DND-41 (cell line): ENCODE results near the gene DLGAP1.

ENCODE experiments used
- ATAC-seq: fragments of 200-7000 bp; cut with Tn5 transposase; 3 replicates; pipeline ENCODE4 v1.9.1; 2021; ENCODE audit warnings: low read depth; ENCODE audit not compliant: insufficient read depth
- DNase-seq: peaks from one replicate; pipeline ENCODE4 v3.0.0-alpha.2; 2020
- H2AFZ ChIP-seq: 2 replicates; pipeline ENCODE4 v1.6.0; 2012; ENCODE audit warnings: low read depth, low read length
- H3K27ac ChIP-seq: 2 replicates; pipeline ENCODE4 v1.5.1; 2012; ENCODE audit warnings: low read length, inconsistent platforms
- H3K27me3 ChIP-seq: fragments of 200-600 bp; sonication (generic); 2 replicates; pipeline ENCODE4 v1.6.0; 2012; ENCODE audit warnings: low read length, mild to moderate bottlenecking, inconsistent platforms; ENCODE audit not compliant: insufficient read depth, poor library complexity
- H3K36me3 ChIP-seq: 2 replicates; pipeline ENCODE4 v1.5.1; 2012; ENCODE audit warnings: low read length, inconsistent platforms; ENCODE audit not compliant: insufficient read depth
- H3K4me1 ChIP-seq: 2 replicates; pipeline ENCODE4 v1.5.1; 2012; ENCODE audit warnings: mild to moderate bottlenecking, low read length; ENCODE audit not compliant: insufficient read depth
- H3K4me2 ChIP-seq: 2 replicates; pipeline ENCODE4 v1.6.0; 2012; ENCODE audit warnings: mild to moderate bottlenecking, moderate library complexity, low read length, inconsistent platforms; ENCODE audit not compliant: insufficient read depth
- H3K4me3 ChIP-seq, 2 experiments: fragments of 200-600 bp in 1 of 2; shearing (Covaris generic) in 1 of 2; 2 replicates each; pipeline ENCODE4 v1.5.1; 2012 to 2016; ENCODE audit warnings: inconsistent platforms in 2 of 2, low read length in 2 of 2, mild to moderate bottlenecking in 2 of 2, low read depth in 1 of 2, moderate library complexity in 1 of 2
- H3K79me2 ChIP-seq: 2 replicates; pipeline ENCODE4 v1.6.0; 2012; ENCODE audit warnings: low read length, inconsistent platforms; ENCODE audit not compliant: insufficient read depth
- H3K9ac ChIP-seq: 2 replicates; pipeline ENCODE4 v1.6.0; 2012; ENCODE audit warnings: low read depth, mild to moderate bottlenecking, inconsistent platforms, low read length, moderate library complexity
- H3K9me3 ChIP-seq: 2 replicates; pipeline ENCODE4 v1.5.1; 2012; ENCODE audit warnings: low read length, moderate library complexity, mild to moderate bottlenecking, inconsistent platforms; ENCODE audit not compliant: insufficient read depth, severe bottlenecking
- H4K20me1 ChIP-seq: 2 replicates; pipeline ENCODE4 v1.6.0; 2012; ENCODE audit warnings: low read length; ENCODE audit not compliant: insufficient read depth
- EZH2 ChIP-seq: IDR thresholded peaks from 3 replicates; pipeline ENCODE4 v1.6.1; 2012; ENCODE audit warnings: borderline replicate concordance, low read depth, mild to moderate bottlenecking, moderate library complexity, low read length, inconsistent platforms; ENCODE audit not compliant: severe bottlenecking
- TF ChIP-seq, protein P1 (sequence below): IDR thresholded peaks from 2 replicates; pipeline ENCODE4 v1.5.1; 2012; ENCODE audit warnings: borderline replicate concordance, low read length, moderate library complexity, mild to moderate bottlenecking; ENCODE audit not compliant: poor library complexity, severe bottlenecking; ENCODE audit errors: extremely low read depth

The DLGAP1 gene

DNA sequence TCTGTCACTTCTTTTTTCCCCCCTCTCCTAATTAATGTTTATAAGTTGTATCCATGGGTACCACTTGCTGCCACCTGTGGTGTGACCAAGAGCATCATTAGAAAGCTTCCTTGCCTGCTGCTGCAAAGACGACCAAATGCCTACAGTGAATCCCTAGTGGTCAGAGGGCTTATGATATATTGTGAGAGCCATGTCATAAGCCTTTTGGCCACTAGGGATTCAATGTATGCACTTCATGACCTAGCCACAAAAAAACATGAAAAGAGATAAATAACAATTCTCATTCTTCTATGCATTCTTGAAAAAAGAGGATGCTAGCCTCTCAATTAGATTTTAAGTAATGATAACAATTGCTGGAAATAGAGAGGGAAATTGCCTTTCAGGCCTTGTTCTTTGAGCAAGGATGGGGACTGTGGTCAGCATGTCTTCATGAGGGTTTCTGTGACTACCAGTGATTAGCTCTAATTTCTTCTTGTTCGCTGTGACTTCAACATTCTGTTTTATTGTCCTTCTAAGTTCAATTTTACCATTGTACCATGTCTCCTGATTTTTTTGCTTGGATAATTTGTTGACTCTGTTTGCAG, 569.8 kb downstream of the DLGAP1 start:
- Histone ChIP-seq H2AFZ (no peak overlapping the region), H3K4me1 (no peaks in the 10 kb centered on the region), H3K4me2 (no peak overlapping the region), H4K20me1 (no peaks in the 10 kb centered on the region), H3K36me3 (no peaks in the 10 kb centered on the region), H3K27ac (no peak overlapping the region), H3K9me3 (no peaks in the 10 kb centered on the region), H3K79me2 (no peaks in the 10 kb centered on the region), H3K9ac (no peak overlapping the region), H3K27me3 (peaks cover 7% of the 10 kb centered on the region), H3K4me3 (no peak overlapping the region)
- DNase-seq = no peak
- TF ChIP-seq EZH2 = no peak
- TF ChIP-seq, protein P1, sequence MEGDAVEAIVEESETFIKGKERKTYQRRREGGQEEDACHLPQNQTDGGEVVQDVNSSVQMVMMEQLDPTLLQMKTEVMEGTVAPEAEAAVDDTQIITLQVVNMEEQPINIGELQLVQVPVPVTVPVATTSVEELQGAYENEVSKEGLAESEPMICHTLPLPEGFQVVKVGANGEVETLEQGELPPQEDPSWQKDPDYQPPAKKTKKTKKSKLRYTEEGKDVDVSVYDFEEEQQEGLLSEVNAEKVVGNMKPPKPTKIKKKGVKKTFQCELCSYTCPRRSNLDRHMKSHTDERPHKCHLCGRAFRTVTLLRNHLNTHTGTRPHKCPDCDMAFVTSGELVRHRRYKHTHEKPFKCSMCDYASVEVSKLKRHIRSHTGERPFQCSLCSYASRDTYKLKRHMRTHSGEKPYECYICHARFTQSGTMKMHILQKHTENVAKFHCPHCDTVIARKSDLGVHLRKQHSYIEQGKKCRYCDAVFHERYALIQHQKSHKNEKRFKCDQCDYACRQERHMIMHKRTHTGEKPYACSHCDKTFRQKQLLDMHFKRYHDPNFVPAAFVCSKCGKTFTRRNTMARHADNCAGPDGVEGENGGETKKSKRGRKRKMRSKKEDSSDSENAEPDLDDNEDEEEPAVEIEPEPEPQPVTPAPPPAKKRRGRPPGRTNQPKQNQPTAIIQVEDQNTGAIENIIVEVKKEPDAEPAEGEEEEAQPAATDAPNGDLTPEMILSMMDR = peak; percentile 9
- ATAC-seq = no peak

- Histone ChIP-seq H3K4me1 (no peaks in the 10 kb centered on the region), H2AFZ (no peak overlapping the region), H3K9ac (no peak overlapping the region), H3K27ac (no peak overlapping the region), H3K36me3 (no peaks in the 10 kb centered on the region), H3K79me2 (no peaks in the 10 kb centered on the region), H3K4me3 (no peak overlapping the region), H3K4me2 (no peak overlapping the region), H3K9me3 (no peaks in the 10 kb centered on the region), H4K20me1 (no peaks in the 10 kb centered on the region), H3K27me3 (peaks cover 13% of the 10 kb centered on the region)
- DNase-seq = no peak
- TF ChIP-seq, protein P1 = no peak
- no peak for TF ChIP-seq EZH2
- ATAC-seq = no peak
Measured at GRCh38 chr18:3879836-3880120, 575.3 kb downstream of the DLGAP1 start.

- H2AFZ ChIP-seq = no peak overlapping the region
- H3K4me1 ChIP-seq = no peaks in the 10 kb centered on the region
- H3K4me2 ChIP-seq = no peak overlapping the region
- H3K27ac ChIP-seq = no peak overlapping the region
- no peaks in the 10 kb centered on the region for H3K9me3 ChIP-seq
- H3K4me3 ChIP-seq = no peak overlapping the region
- no peaks in the 10 kb centered on the region for H3K36me3 ChIP-seq
- ATAC-seq (no peak), DNase-seq (no peak)
- no peak overlapping the region for H3K9ac ChIP-seq
- no peaks in the 10 kb centered on the region for H3K79me2 ChIP-seq
- H3K27me3 ChIP-seq = peaks cover 18% of the 10 kb centered on the region
- TF ChIP-seq EZH2 = no peak
- TF ChIP-seq, protein P1 = no peak
- no peaks in the 10 kb centered on the region for H4K20me1 ChIP-seq
Measured at GRCh38 chr18:3879114-3879835, 575.8 kb downstream of the DLGAP1 start.

DNA sequence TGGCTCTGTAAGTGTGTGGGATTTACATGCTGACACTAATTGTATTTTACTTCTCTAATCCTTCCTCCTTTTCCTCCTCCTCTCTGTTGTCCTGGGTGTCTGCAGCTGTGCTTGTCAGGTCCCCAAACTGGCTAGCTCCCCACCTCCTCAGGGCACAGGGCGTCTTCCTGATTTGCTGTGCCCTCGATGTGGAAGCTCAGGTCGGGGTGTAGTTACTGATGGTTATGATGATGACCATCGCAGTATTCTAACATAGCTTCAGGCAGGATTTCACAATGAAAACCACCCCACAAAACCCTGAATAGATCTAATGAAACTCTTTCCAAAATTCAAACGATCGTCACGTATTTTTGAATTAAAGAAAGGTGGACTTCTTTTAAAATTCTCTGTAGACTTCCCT, 576.7 kb downstream of the DLGAP1 start:
- Histone ChIP-seq H3K79me2 (no peaks in the 10 kb centered on the region), H3K36me3 (no peaks in the 10 kb centered on the region), H2AFZ (no peak overlapping the region), H3K4me3 (no peak overlapping the region), H3K4me1 (no peaks in the 10 kb centered on the region), H3K27ac (no peak overlapping the region), H3K9me3 (no peaks in the 10 kb centered on the region), H4K20me1 (no peaks in the 10 kb centered on the region), H3K9ac (no peak overlapping the region), H3K27me3 (peaks cover 26% of the 10 kb centered on the region), H3K4me2 (no peak overlapping the region)
- ATAC-seq = no peak
- no peak for TF ChIP-seq EZH2
- no peak for DNase-seq
